Muscle of leg (tissue), 11 donors: Measurements from ENCODE around the gene GRIA3. TPM values are rescaled to one million over a fixed set of nuclear protein-coding genes. Genes with fewer than 3 reads are reported as not detected.

Experiments used
- DNase-seq: peaks from one replicate; pipeline ENCODE4 v3.0.0; 2013
- H3K27ac ChIP-seq: one replicate; pipeline ENCODE4 v1.5.1; 2013; ENCODE audit warnings: mild to moderate bottlenecking, low read length, control low read depth
- H3K27me3 ChIP-seq: one replicate; pipeline ENCODE4 v1.6.1; 2013; ENCODE audit warnings: low read length; ENCODE audit not compliant: control insufficient read depth, insufficient read depth
- H3K36me3 ChIP-seq: one replicate; pipeline ENCODE4 v1.6.1; 2013; ENCODE audit warnings: low read length; ENCODE audit not compliant: control insufficient read depth, insufficient read depth
- H3K4me1 ChIP-seq: one replicate; pipeline ENCODE4 v1.6.1; 2013; ENCODE audit warnings: low read length; ENCODE audit not compliant: control insufficient read depth, insufficient read depth
- H3K4me3 ChIP-seq: one replicate; pipeline ENCODE4 v1.5.1; 2013; ENCODE audit warnings: low read length, control low read depth
- H3K9me3 ChIP-seq: replicated peaks from 2 replicates; pipeline ENCODE4 v1.6.1; 2013; ENCODE audit warnings: low read depth, low read length; ENCODE audit not compliant: control insufficient read depth
- WGBS: methylation state at CpG from one replicate; pipeline ENCODE4 v1.1.5; 2013; ENCODE audit warnings: missing lambda C conversion rate; ENCODE audit not compliant: insufficient coverage; 5-methylcytosine and 5-hydroxymethylcytosine counted together
- polyA plus RNA-seq, 8 donors: library from polyadenylated mRNA; unstranded; fragments of 120-200 nt; gene quantifications; one replicate each; pipeline versions ENCODE4 v1.2.1 to v1.2.3, GENCODE V29; 2013; ENCODE audit warnings: inconsistent platforms in 1 of 8, low replicate concordance in 1 of 8; ENCODE audit not compliant: insufficient read length in 8 of 8, insufficient read depth in 1 of 8
- total RNA-seq: library from RNA; stranded (reverse); fragments of 120-200 nt; gene quantifications from one replicate; pipeline ENCODE4 v1.2.4, GENCODE V29; 2013

GRIA3 gene
- total and polyA plus RNA-seq, 9 donors, result 1.3 to 4.2 (median 2.2) TPM

- Histone ChIP-seq H3K36me3 (no peaks in the 10 kb centered on the region), H3K9me3 (no peaks in the 10 kb centered on the region), H3K27ac (no peak overlapping the region), H3K4me3 (no peak overlapping the region), H3K27me3 (no peaks in the 10 kb centered on the region), H3K4me1 (no peaks in the 10 kb centered on the region)
- no CpG with 5 or more reads among the region's 1 CpG for WGBS
- no peak for DNase-seq
Measured at GRCh38 chrX:123298026-123298425, 113.9 kb downstream of the GRIA3 start.

DNA sequence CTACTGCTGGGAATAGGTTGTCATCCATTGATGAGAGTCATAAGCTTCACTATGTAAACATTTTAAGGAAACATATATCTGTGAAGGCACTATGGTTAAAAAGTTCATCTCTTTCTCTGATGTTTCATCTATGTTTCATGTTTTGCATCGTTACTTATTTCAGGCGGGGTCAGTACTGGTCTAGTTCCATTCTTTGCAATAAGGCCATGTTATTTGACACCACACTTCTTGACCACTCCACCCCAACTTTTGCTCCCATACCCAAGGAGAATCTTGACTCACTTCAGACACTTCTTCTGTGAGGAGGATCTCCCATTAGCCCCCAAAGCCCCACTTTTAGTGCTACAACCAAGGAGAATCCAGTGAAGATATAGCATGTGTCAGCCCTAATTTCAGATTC, 119.4 kb downstream of the GRIA3 start:
- no peak for DNase-seq
- H3K27me3 ChIP-seq, result no peaks in the 10 kb centered on the region
- no peaks in the 10 kb centered on the region for H3K9me3 ChIP-seq
- WGBS, result 58% methylated on average over 2 of the region's 2 CpGs
- no peak overlapping the region for H3K4me3 ChIP-seq
- H3K4me1 ChIP-seq, result no peaks in the 10 kb centered on the region
- H3K36me3 ChIP-seq, result no peaks in the 10 kb centered on the region
- no peak overlapping the region for H3K27ac ChIP-seq

- Histone ChIP-seq H3K36me3 (no peaks in the 10 kb centered on the region), H3K4me1 (no peaks in the 10 kb centered on the region), H3K27ac (no peak overlapping the region), H3K27me3 (no peaks in the 10 kb centered on the region), H3K4me3 (no peak overlapping the region), H3K9me3 (no peaks in the 10 kb centered on the region)
- 89% methylated on average over 4 of the region's 5 CpGs for WGBS
- no peak for DNase-seq
Measured at GRCh38 chrX:123308658-123309057, 124.6 kb downstream of the GRIA3 start.

DNA sequence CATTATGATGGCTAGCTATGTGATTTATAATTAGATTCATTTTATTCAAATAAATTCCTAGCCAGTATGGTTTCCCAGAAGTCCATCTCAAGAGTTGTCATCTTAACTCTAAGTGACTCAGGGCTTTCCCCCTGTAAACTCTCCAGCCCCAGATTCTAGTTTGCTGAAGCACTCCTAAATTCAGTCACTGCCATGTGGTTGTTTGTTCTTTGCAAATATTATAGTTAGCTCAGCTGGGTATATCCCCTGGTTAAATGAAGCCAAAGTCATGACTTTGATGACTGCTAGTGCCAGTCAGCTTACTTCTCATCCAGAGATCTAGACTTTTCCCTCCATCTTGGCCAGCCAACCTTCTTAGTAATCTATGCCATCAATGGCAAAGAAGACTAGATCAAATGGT, 126.0 kb downstream of the GRIA3 start:
- Histone ChIP-seq H3K36me3 (no peaks in the 10 kb centered on the region), H3K27me3 (peaks cover 2% of the 10 kb centered on the region), H3K9me3 (no peaks in the 10 kb centered on the region), H3K4me3 (no peak overlapping the region), H3K4me1 (no peaks in the 10 kb centered on the region), H3K27ac (no peak overlapping the region)
- no peak for DNase-seq

DNA sequence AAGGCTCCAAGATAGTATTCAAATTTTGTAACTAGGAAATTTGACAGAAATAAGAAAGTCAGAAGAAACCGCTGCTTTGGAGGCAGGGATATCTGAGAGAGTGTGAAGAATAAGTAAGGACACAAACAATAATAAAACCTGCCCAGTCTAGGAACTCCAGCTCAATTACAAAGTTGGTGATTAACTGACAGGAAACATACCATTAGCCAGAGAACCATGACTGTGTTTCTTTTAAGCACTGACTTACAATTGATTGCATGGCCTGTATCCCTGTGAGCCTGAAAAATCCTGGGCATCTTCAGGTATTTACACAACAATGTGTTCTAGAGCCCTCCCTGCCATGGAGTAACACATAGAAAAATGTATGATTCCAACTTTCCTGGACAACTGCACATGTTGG, 127.4 kb downstream of the GRIA3 start:
- WGBS, result no CpG with 5 or more reads among the region's 1 CpG
- Histone ChIP-seq H3K4me1 (no peaks in the 10 kb centered on the region), H3K4me3 (no peak overlapping the region), H3K9me3 (no peaks in the 10 kb centered on the region), H3K27me3 (peaks cover 2% of the 10 kb centered on the region), H3K27ac (no peak overlapping the region), H3K36me3 (no peaks in the 10 kb centered on the region)
- no peak for DNase-seq

- H3K36me3 ChIP-seq, result no peaks in the 10 kb centered on the region
- no peak for DNase-seq
- no peak overlapping the region for H3K27ac ChIP-seq
- no peaks in the 10 kb centered on the region for H3K4me1 ChIP-seq
- H3K27me3 ChIP-seq, result peaks cover 2% of the 10 kb centered on the region
- H3K4me3 ChIP-seq, result no peak overlapping the region
- H3K9me3 ChIP-seq, result no peaks in the 10 kb centered on the region
Measured at GRCh38 chrX:123313486-123313885, 129.4 kb downstream of the GRIA3 start.

GRCh38 chrX:123320622-123321021, 136.5 kb downstream of the GRIA3 start:
- 95% methylated on average over 2 of the region's 4 CpGs for WGBS
- H3K27ac ChIP-seq, result no peak overlapping the region
- H3K9me3 ChIP-seq, result no peaks in the 10 kb centered on the region
- DNase-seq, result no peak
- no peaks in the 10 kb centered on the region for H3K27me3 ChIP-seq
- H3K4me1 ChIP-seq, result no peaks in the 10 kb centered on the region
- H3K4me3 ChIP-seq, result no peak overlapping the region
- no peaks in the 10 kb centered on the region for H3K36me3 ChIP-seq

DNA sequence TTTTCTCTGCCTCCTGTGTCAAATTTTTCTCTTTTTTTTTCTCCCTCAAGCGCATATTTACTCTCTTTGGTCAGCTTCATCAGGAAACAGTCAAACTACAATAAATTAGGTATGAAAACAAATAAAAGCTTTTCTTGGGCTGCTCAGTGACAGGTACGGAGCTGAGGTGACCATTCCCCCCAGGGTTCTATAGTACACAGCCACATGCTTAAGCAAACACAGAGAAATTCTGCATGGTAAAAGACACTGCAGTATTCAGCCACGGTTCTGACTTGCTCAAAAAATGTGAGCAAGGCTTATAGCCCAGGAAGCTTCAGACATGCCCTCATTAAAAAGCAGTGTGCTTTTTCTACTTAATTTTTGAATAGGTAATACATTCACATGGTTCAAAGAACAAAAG, 138.5 kb downstream of the GRIA3 start:
- Histone ChIP-seq H3K4me3 (no peak overlapping the region), H3K36me3 (no peaks in the 10 kb centered on the region), H3K27me3 (no peaks in the 10 kb centered on the region), H3K27ac (no peak overlapping the region), H3K4me1 (no peaks in the 10 kb centered on the region), H3K9me3 (no peaks in the 10 kb centered on the region)
- DNase-seq, result no peak
- 40% methylated on average over 1 of the region's 3 CpGs for whole genome bisulfite sequencing

DNA sequence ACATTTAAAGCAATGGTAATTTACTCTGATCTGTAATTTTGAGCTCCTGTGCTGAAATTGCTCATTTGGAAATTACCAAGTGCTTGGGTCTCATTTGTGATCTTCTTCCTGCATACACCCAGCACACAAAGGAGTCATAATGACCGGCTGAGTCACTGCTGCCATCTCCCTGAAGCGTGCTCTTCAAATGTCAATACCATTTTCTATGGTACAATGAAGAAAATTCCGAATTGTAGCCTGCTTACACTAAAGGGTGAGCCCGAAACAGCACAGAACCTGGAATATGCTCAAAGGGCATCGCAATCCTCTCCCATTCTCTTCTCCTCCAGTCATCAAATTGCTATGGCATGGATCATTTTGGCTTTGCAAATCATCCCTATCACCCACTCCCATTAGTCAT, 140.5 kb downstream of the GRIA3 start:
- WGBS, result 59% methylated on average over 3 of the region's 5 CpGs
- H3K27ac ChIP-seq, result no peak overlapping the region
- no peaks in the 10 kb centered on the region for H3K9me3 ChIP-seq
- DNase-seq, result no peak
- H3K36me3 ChIP-seq, result no peaks in the 10 kb centered on the region
- no peaks in the 10 kb centered on the region for H3K4me1 ChIP-seq
- no peaks in the 10 kb centered on the region for H3K27me3 ChIP-seq
- no peak overlapping the region for H3K4me3 ChIP-seq

DNA sequence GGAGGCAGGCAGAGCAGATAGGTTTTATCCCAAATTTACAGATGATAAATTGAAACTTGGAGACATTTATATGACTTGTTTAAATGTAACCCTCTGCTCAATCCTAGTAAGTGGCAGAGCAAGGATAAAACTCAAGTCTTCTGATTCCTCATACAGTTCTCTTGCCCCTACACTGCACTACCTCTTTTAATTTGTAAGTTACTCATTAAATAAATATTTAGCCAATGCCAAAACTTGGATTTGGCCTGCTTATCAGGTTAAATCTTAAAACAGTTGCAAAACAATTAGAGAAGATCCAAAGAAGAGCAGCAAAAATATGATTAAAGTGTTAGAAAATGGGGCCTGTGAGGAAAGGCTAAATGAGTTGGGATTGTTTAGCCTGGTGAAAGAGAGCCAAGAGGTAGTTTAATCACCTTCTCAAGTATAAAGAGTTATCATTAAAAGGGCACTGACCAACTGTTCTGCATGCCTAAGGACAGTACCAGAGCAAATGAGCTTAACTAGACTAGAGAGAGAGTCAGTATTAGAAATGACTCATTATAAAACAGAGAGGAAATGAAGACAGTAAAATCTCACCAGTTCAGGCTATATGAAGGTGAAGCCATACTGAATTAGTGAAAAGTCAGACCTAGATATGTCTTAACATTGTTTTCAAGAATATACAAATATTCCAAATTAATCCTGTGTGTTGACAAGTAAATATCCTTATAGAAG, 146.3 kb downstream of the GRIA3 start:
- Histone ChIP-seq H3K9me3 (no peaks in the 10 kb centered on the region), H3K27ac (no peak overlapping the region), H3K36me3 (no peaks in the 10 kb centered on the region), H3K27me3 (no peaks in the 10 kb centered on the region), H3K4me1 (no peaks in the 10 kb centered on the region), H3K4me3 (no peak overlapping the region)
- no peak for DNase-seq

GRCh38 chrX:123331349-123331748, 147.3 kb downstream of the GRIA3 start:
- no peak overlapping the region for H3K27ac ChIP-seq
- no peaks in the 10 kb centered on the region for H3K27me3 ChIP-seq
- H3K4me3 ChIP-seq, result no peak overlapping the region
- no peaks in the 10 kb centered on the region for H3K9me3 ChIP-seq
- H3K4me1 ChIP-seq, result no peaks in the 10 kb centered on the region
- H3K36me3 ChIP-seq, result no peaks in the 10 kb centered on the region
- DNase-seq, result no peak
